HG03558 (cell line): Measurements from ENCODE around the gene INO80D.
A peak's percentile ranks its signal among the peaks of the same experiment; 100 is the strongest.
"Not testable (repeated sequence)": the region's sequence is repeated elsewhere in the genome, so short reads cannot be mapped to it uniquely, and the experiment has no call there.

Source experiments
- ATAC-seq: cut with Tn5 transposase; IDR thresholded peaks from one replicate; pipeline ENCODE4 v1.9.1; 2021; ENCODE audit warnings: moderate number of reproducible peaks; ENCODE audit not compliant: unreplicated experiment; ENCODE audit errors: extremely low read depth

Gene INO80D

GRCh38 chr2:206085742-206086445, at the start of gene INO80D:
TSS of gene INO80D (minus strand) at chr2:206086174. CDS start at chr2:206063016, 23,158 bp downstream.
- ATAC-seq = peak; percentile 84

GRCh38 chr2:206127656-206128055, 41.7 kb upstream of the INO80D start:
- ATAC-seq = no peak

- ATAC-seq = no peak
Observed at GRCh38 chr2:206125901-206126300, 39.9 kb upstream of the INO80D start.

- ATAC-seq = not testable (repeated sequence)
Observed at GRCh38 chr2:206122569-206122968, 36.6 kb upstream of the INO80D start.

- ATAC-seq = no peak
Observed at GRCh38 chr2:206116278-206116677, 30.3 kb upstream of the INO80D start.

- no peak for ATAC-seq
Observed at GRCh38 chr2:206115026-206115578, 29.1 kb upstream of the INO80D start.

- no peak for ATAC-seq
Observed at GRCh38 chr2:206112846-206113547, 27.0 kb upstream of the INO80D start.

- no peak for ATAC-seq
Observed at GRCh38 chr2:206112108-206112507, 26.1 kb upstream of the INO80D start.

GRCh38 chr2:206108713-206109112, 22.7 kb upstream of the INO80D start:
- ATAC-seq = no peak

- ATAC-seq = no peak
Observed at GRCh38 chr2:206105541-206105940, 19.6 kb upstream of the INO80D start.

GRCh38 chr2:206105038-206105437, 19.1 kb upstream of the INO80D start:
- ATAC-seq = no peak

- ATAC-seq = not testable (repeated sequence)
Observed at GRCh38 chr2:206098872-206099271, 12.9 kb upstream of the INO80D start.

- no peak for ATAC-seq
Observed at GRCh38 chr2:206098471-206098870, 12.5 kb upstream of the INO80D start.

- no peak for ATAC-seq
Observed at GRCh38 chr2:206096876-206097275, 10.9 kb upstream of the INO80D start.

- no peak for ATAC-seq
Observed at GRCh38 chr2:206095536-206096332, 9.8 kb upstream of the INO80D start.

GRCh38 chr2:206092297-206092696, 6.3 kb upstream of the INO80D start:
- ATAC-seq = no peak

- ATAC-seq = no peak
Observed at GRCh38 chr2:206088248-206088647, 2.3 kb upstream of the INO80D start.

- ATAC-seq = no peak
Observed at GRCh38 chr2:206086716-206087350, 859 bp upstream of the INO80D start.

- ATAC-seq = peak; percentile 7
Observed at GRCh38 chr2:206084870-206085741, 868 bp downstream of the INO80D start.
